ENCODE results near the gene DDX49. TPM values are rescaled to one million over a fixed set of nuclear protein-coding genes. Genes with fewer than 3 reads are reported as not detected.

The DDX49 gene
- total RNA-seq, 3 donors from 2014 or later (not counting 1 experiment from before 2014, with no cell fraction given): 59.3 to 66.9 (median 62.9) TPM

DNA sequence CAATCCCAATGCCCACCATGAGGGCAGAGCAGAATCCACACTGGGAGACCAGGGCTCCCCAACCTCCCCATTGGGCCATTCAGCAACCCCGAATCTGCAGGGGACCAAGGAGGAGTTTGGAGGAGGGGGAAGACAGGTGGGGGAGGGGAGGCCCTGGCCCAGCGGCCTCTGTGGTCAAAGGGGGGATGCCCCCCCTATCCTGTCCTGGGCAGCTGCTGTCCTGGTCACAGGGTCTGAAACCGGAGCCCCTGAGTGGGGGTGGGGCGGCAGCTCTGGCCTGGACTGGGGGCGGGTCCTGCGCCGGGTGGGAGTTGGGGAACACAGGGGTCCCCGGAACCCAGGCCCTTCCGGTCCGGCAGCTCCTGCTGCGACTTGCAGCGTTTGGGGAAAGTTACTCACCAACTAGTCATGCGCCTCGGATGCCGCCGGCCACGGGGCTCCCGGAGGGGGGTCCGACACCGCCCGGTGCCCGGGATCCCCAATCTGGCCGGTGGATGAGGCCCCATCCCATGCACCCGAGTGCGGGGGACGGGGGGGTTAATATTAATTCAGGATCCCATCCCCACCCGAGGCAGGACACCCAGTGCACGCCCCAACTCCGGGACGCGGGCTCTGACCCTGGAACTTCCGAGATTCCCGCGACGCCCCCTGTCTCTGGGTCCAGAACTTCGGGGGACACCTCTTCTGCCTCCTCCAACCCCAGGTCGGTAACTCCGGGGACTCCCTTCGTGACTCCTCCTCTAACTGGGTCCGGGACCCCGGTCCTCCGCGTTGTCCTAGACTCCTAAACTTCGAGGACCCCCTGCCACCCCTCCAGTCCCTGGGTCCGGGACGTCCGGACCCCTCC lies 20.6 kb downstream of the DDX49 start:
- no peak for ATAC-seq
- intact Hi-C loops (cut with micrococcal nuclease): no loop called here
- Mint-ChIP-seq H3K9me3 (no peaks in the 10 kb centered on the region), H3K4me3 (peak overlapping the region; percentile 70), H3K36me3 (no peaks in the 10 kb centered on the region), H3K4me1 (peaks cover 0 to 19% of the 10 kb centered on the region in 2 donors), H3K27ac (peak overlapping the region in 1 of 2 donors; percentile 59), H3K27me3 (ENCODE audit: low read depth in 2 of 2) (peaks cover 28 to 32% of the 10 kb centered on the region in 2 donors)
- Histone ChIP-seq H3K36me3 (ENCODE audit: control insufficient read depth, insufficient read depth, low read length) (no peaks in the 10 kb centered on the region), H3K27me3 (ENCODE audit: control insufficient read depth, insufficient read depth, low read length) (peaks cover 16% of the 10 kb centered on the region), H3K27ac (ENCODE audit: low read length) (no peak overlapping the region), H3K4me3 (ENCODE audit: low read length) (peak overlapping the region; percentile 20), H3K9me3 (ENCODE audit: control insufficient read depth, insufficient read depth, low read length) (no peaks in the 10 kb centered on the region), H3K4me1 (ENCODE audit: control insufficient read depth, insufficient read depth, low read length) (peaks cover 19% of the 10 kb centered on the region)
- no peak for DNase-seq
- WGBS (ENCODE audit: insufficient coverage): 2% methylated on average over 46 of the region's 47 CpGs
- TF ChIP-seq, protein P1, sequence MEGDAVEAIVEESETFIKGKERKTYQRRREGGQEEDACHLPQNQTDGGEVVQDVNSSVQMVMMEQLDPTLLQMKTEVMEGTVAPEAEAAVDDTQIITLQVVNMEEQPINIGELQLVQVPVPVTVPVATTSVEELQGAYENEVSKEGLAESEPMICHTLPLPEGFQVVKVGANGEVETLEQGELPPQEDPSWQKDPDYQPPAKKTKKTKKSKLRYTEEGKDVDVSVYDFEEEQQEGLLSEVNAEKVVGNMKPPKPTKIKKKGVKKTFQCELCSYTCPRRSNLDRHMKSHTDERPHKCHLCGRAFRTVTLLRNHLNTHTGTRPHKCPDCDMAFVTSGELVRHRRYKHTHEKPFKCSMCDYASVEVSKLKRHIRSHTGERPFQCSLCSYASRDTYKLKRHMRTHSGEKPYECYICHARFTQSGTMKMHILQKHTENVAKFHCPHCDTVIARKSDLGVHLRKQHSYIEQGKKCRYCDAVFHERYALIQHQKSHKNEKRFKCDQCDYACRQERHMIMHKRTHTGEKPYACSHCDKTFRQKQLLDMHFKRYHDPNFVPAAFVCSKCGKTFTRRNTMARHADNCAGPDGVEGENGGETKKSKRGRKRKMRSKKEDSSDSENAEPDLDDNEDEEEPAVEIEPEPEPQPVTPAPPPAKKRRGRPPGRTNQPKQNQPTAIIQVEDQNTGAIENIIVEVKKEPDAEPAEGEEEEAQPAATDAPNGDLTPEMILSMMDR (IDR thresholded peaks at IDR 0.05): no peak

DNA sequence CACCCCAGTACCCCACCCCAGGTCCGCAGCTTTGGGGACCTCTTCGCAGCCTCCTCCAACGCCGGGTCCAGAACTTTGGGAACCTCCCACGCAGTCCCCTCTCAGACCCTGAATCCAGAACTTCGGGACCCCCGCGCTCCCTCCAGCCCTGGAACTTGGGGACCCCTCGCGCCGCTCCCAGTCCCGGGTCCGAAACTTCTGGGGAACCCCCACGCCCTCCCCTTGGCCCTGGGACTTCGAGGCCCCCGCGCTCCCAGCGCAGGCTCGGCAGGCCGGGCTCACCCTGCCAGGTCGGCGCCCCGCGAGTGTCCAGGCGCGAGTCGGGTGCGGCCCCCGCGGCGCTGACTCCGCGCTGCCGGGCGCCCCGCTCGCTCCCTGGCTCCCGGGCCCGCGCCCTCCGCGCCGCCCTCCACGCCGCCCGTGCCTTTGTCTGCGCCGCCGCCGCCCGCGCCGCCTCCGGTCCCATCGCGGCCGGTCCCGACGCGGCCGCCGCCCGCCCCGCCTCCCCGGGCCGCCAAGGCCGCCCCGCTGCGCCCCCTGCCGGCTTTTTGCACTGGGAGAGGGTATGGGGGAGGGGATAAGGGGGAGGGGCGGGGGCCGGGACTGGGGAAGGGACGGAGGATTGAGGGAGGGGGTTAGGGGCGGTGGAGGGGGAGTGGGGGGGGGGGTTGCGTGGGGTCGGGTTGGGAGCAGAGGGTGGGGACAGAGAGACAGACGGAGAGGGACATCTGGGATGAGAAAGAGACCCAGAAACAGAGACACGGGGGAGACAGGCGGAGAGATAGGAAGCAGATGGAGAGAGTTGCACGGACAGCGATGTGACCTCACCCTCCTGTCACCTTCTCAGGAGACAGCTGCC lies 21.5 kb downstream of the DDX49 start, which contains the start of gene HOMER3:
TSS of gene HOMER3 (minus strand) at position 449 of the 859 bp plus-strand sequence. CDS start 2,235 bp downstream, outside the sequence.
- intact Hi-C loops (cut with micrococcal nuclease): no loop called here
- H3K4me3 Mint-ChIP-seq: peak within 1 kb of the TSS; percentile 74
- TF ChIP-seq, protein P1 (IDR thresholded peaks at IDR 0.05): no peak
- peak within 1 kb of the TSS in 1 of 2 donors; percentile 59 for H3K27ac Mint-ChIP-seq
- no peaks in the 10 kb centered on the region for H3K9me3 Mint-ChIP-seq
- Histone ChIP-seq H3K4me1 (ENCODE audit: control insufficient read depth, insufficient read depth, low read length) (peaks cover 19% of the 10 kb centered on the region), H3K4me3 (ENCODE audit: low read length) (peak within 1 kb of the TSS; percentile 20), H3K9me3 (ENCODE audit: control insufficient read depth, insufficient read depth, low read length) (no peaks in the 10 kb centered on the region), H3K27ac (ENCODE audit: low read length) (no peak within 1 kb of the TSS), H3K27me3 (ENCODE audit: control insufficient read depth, insufficient read depth, low read length) (peaks cover 16% of the 10 kb centered on the region), H3K36me3 (ENCODE audit: control insufficient read depth, insufficient read depth, low read length) (no peaks in the 10 kb centered on the region)
- H3K36me3 Mint-ChIP-seq: no peaks in the 10 kb centered on the region
- ATAC-seq (peak; percentile 88 to 92 (median 92)), DNase-seq (peak; percentile 62 to 82)
- peaks cover 30 to 32% of the 10 kb centered on the region in 2 donors for H3K27me3 Mint-ChIP-seq (ENCODE audit: low read depth in 2 of 2)
- H3K4me1 Mint-ChIP-seq: peaks cover 0 to 19% of the 10 kb centered on the region in 2 donors
- WGBS (ENCODE audit: insufficient coverage): 2% methylated on average over 73 of the region's 81 CpGs

DNA sequence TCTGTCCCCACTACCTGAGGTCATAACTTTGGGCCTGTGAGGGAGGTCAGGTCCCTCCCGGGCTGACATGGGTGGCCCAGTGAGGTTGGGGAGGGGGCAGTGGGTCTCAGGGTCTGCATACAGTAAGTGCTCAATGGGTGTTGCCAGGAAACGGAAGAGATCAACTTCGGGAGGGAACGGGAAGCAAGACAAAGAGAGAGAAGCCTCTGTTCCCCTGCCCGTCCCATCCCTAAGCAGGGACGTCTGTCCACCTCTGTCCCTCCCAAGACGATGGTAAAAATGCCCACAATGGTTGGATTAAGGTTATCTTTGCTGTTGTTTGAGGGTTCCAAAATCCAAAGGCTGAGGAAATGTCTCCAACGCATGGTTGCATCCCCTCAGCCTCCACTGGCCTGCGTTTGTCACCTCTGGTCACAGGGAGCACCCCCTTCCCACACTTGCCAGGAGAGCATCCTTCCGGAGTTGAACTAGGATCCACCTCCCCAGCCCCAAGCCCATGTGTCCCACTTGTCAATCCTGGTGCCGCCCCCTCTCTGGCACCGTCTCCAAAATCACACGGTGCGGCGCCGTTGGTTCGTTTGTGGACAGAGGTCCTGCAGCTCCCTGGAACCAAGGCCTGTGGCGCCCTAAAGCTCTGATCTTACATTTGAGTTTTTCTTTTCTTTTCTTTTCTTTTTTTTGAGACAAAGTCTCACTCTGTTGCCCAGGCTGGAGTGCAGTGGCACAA lies 22.3 kb downstream of the DDX49 start:
- Mint-ChIP-seq H3K4me3 (peak overlapping the region; percentile 74), H3K27me3 (ENCODE audit: low read depth in 2 of 2) (peaks cover 32 to 34% of the 10 kb centered on the region in 2 donors), H3K36me3 (no peaks in the 10 kb centered on the region), H3K9me3 (no peaks in the 10 kb centered on the region), H3K27ac (no peak overlapping the region), H3K4me1 (peaks cover 0 to 19% of the 10 kb centered on the region in 2 donors)
- Histone ChIP-seq H3K36me3 (ENCODE audit: control insufficient read depth, insufficient read depth, low read length) (no peaks in the 10 kb centered on the region), H3K27me3 (ENCODE audit: control insufficient read depth, insufficient read depth, low read length) (peaks cover 17% of the 10 kb centered on the region), H3K27ac (ENCODE audit: low read length) (no peak overlapping the region), H3K9me3 (ENCODE audit: control insufficient read depth, insufficient read depth, low read length) (no peaks in the 10 kb centered on the region), H3K4me1 (ENCODE audit: control insufficient read depth, insufficient read depth, low read length) (peaks cover 19% of the 10 kb centered on the region), H3K4me3 (ENCODE audit: low read length) (no peak overlapping the region)
- ATAC-seq (no peak), DNase-seq (no peak)
- 71% methylated on average over 18 of the region's 18 CpGs for WGBS (ENCODE audit: insufficient coverage)
- TF ChIP-seq, protein P1 (IDR thresholded peaks at IDR 0.05): no peak
- intact Hi-C loops (cut with micrococcal nuclease): no loop called here

Measured in natural killer cell (primary cell).